Endometrial microvascular endothelial cells (primary cell): ENCODE data around the gene VPS50. TPM values are rescaled to one million over a fixed set of nuclear protein-coding genes. Genes with fewer than 3 reads are reported as not detected.
"Not testable (repeated sequence)": the region's sequence is repeated elsewhere in the genome, so short reads cannot be mapped to it uniquely, and the experiment has no call there.

Experiments
- in situ Hi-C: cut with HindIII; loops from 2 replicates; pipeline ENCODE4 v1.10.0; 2017; ENCODE audit warnings: low sequenced_read_pairs, low pct_unique_long_range_greater_than_20kb; ENCODE audit errors: inconsistent ontology term
- total RNA-seq: library from RNA; depleted of rRNA; stranded (reverse); fragments of >200 nt; gene quantifications from one replicate; pipeline ENCODE4 v1.2.3, GENCODE V29; 2015; ENCODE audit errors: inconsistent ontology term

The VPS50 gene
- total RNA-seq, 1 donor from 2014 or later, result 15.8 TPM

DNA sequence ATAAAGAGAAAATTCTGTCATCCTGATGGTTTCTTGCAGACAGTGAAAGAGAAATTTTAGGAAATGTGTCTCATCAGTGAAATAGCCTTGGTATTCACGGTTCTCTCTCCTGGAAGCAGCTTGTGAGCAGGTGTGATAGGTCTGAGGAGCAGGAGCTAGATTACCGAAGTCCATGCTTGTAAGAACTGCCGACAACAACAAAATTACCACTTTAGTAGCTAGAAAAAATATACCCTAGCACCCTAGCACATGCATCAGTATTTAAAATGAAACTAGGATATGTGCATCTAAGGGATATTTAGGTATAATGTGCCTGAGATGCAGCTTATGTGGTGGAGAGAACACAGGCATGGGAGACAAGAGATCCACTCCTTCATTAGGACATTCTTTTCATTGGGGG lies 82.3 kb downstream of the VPS50 start:
- in situ Hi-C loops, result no loop called here

DNA sequence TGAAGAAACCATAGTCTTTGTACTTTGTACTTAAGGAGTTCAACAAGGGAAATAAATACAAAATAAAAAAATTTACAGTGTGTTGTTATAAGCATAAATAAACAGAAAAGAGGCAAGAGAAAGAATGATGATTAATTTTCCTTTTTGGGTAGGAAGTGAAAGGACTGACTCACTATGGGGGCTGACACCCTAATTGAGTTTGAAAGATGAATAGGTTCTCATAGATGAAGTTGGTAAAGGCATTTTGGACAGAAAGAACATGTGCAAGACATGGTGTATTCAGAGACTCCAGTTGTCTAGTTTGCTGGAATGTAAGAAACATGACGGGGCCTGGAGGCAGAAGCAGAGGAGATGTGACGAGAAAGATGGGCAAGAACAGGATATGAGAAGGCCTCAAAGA lies 83.7 kb downstream of the VPS50 start:
- in situ Hi-C loops, result no loop called here

DNA sequence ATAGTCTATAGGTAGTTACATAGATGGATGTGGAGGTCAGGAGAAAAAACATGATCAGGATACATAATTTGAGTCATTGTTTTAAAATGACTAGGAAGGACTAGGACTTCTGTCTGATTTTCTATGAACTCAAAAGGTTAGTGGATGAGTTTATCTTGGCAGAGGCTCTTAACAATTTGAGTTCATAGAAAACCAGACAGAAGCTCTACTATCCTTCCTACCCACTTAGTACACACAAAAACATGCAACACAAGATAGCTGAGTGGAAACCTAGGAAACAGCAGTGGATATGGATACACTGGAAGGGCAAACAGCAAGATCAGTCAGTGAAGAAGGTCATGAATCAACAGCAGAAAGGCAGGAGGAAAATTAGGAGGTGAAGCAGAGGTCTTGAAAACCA lies 84.6 kb downstream of the VPS50 start:
- in situ Hi-C loops, result no loop called here

DNA sequence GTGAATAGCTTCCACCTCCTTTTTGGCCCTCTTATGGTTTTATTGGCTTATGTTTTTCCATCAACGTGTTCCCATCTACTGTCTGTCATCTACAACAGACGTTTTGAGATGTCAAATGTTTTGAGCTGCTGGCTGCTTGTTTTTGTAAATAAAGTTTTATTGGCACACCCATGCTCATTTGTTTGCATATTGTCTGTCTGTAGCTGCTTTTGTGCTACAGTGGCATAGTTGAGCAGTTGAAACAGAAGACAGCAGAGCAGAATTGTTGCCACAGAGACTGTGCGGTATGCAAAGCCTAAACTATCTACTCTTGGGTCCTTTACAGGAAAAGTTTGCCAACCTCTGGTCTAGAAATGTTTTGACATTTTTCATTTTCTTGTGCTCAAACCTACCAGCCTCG lies 88.7 kb downstream of the VPS50 start:
- in situ Hi-C loops, result no loop called here

DNA sequence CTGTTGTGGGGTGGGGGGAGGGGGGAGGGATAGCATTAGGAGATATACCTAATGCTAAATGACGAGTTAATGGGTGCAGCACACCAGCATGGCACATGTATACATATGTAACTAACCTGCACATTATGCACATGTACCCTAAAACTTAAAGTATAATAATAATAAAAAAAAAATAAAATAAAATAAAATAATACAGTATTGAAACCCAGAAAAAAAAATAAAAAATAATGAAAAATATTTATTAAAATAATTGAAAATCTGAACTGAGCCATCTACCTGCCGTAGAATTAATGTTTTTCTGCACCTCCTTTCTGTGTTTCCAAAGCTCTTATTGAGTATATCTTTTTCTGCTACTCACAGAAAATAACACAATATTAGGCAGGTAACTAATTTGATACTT lies 94.1 kb downstream of the VPS50 start:
- in situ Hi-C loops, result not testable (repeated sequence)

DNA sequence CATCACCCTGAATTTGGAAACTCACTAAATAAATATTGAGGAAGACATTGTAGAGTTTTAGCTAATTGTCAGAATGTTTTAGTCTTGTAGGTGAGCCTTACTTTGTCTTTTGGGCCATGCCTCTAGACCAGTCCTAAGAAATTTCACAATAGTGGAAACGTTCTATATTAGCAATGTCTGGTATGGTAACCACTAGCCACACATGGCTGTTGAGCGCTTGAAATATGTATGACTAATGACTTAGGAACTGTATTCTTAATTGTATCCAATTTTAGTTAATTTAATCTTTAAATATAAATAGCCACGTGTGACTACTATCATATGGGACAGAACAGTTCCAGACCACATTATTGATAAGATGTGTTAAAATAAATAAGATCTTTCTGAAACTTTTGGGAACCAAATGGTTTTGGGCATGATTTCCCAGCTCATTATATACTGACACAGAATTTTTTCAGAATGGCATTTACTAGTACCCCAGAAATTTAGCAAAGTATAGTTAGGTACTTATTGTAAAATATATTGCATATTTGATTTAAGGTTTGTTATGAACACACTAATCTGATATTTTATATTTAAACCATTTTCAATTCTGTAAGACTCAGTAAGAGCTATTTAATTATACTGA lies 95.0 kb downstream of the VPS50 start:
- in situ Hi-C loops, result no loop called here

DNA sequence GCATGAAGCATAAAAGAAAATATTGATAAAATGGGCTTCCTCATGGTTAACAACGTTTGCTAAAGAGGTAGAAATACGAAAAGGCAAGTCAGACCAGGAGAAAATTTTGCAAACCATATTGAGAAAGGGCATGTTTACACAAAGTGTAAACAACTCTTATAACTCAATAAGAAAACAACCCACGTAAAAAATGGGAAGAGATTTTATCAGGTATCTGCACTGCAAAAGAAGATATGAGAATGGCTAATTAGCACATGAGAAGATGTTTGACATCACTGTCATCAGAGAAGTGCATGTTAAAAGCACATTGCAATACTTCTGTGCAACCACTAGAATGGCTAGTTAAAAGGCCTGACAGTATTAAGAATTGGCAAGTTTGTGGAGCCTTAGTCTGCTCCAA lies 99.5 kb downstream of the VPS50 start:
- in situ Hi-C loops, result no loop called here

DNA sequence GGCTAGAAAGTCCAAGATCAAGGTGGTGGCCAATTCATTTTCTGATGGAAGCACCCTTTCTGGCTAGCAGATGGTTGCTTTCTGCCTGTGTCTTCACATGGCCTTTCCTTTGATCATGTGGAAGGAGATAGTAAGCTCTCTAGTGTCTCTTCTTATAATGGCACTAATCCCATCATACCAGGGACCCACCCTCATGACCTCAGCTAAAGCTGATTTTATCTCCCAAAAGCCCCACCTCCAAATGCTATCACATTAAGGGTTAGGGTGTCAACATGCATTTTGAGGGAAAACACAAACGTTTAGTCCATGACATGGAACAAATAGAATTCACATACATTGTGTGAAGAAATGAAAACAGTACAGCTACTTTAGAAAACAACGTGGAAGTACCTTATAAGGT lies 100.0 kb downstream of the VPS50 start:
- in situ Hi-C loops, result no loop called here

DNA sequence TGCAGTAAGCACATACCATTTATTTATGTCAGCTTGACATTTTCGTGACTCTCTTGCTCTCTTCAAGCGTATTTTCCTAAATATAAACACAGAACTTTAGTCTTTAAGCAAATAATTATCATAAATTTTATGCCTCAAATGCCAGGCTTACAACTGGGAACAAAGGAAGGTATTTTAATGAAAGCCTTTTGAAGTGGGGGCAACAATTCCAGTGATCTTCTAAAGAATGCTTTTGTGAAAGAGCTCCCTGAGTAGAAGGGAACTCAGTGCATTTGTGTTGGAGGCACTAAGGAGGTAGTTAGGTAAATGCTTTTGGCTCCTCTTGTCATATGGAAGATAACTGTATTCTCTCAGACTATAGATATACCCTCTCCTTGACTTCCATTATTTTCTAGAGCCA lies 104.9 kb downstream of the VPS50 start:
- in situ Hi-C loops, result no loop called here

DNA sequence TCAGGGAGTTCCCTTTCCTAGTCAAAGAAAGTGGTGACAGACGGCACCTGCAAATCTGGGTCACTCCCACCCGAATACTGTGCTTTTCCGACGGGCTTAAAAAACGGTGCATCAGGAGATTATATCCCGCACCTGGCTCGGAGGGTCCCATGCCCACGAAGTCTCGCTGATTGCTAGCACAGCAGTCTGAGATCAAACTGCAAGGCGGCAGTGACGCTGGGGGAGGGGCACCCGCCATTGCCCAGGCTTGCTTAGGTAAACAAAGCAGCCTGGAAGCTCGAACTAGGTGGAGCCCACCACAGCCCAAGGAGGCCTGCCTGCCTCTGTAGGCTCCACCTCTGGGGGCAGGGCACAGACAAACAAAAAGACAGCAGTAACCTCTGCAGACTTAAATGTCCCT lies 110.0 kb downstream of the VPS50 start:
- in situ Hi-C loops, result not testable (repeated sequence)

DNA sequence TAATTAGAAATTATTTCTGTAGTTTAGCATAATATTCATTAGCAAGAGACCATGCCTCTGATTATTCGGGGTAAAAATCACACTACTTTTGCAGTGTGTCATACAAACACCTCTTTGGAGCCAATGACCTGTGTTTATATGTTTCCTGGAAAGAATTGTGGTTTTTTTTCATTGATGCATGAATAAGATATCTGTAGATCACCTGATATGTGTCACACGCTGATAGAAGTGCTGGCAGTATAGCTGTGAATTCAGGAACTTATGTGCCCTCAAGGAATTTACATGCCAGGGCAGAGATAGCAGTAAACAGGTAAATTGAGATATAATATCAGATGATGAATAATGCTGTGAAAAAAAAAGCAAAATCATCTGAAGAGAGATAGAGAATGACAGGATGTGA lies 118.2 kb downstream of the VPS50 start:
- in situ Hi-C loops, result no loop called here

DNA sequence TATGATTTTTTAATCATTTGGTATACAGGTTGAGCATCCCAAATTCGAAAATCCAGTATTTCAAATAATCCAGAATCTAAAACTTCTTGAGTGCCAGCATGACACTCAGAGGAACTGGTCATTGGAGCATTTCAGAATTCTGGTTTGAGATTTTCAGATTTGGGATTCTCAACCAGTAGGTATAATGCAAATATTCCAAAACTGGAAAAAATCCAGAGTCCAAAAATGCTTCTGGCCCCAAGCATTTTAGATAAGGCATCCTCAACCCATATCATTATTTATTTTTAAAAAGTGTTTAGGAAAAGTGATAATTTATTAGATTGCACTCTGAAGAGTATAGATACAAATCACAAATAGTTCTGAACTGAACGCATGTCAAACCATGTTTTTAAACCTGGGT lies 120.7 kb downstream of the VPS50 start:
- in situ Hi-C loops, result no loop called here

DNA sequence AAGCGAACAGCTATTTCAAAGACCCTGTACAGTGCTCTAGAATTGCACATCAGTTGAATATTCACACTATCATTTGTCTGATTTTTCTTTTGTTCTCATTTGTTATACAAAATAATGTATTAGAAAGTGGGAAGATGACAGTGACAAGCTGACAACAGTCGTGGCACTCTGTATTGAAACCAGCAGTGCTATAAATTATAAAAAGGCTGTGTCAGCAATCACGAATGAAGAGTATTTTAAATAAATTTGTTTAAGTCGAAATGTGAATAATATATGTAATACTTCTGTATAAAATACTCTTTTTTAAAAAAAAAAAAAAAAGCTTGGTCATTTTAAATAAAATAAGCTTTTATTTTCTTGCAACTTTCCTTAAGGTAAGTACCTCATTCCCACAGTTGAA lies 122.6 kb downstream of the VPS50 start:
- in situ Hi-C loops, result no loop called here

DNA sequence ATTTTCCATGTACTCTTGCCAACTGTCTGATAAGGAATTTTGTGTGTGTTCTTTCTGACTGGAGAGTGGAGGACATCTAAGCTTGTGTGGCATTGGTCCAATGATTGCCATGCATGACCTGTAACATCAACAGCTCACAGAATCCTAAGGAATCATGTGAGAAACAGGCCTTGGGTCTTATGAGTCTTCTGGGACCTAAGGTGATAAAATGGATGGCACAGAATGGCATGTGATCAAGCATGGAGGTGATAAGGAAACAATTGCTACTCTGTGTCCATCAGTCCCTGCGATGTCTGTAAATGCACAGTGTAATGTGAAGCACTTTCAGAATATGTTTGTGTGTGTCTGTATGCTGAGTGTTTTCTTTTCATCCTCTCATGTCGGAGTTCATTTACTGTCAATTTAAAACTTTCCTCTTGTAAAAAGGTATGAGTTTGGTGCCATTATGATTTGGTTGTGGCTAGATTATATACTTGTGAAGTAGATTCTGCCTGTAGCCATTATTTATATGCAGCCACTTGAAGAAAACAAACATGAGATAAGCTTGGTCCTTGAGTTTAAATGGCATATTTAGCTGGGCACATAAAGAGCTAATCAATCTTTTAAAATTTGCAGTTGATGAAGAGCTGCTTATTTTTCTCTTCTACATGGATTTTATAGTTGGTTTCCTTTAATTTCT lies 127.5 kb downstream of the VPS50 start:
- in situ Hi-C loops, result no loop called here

DNA sequence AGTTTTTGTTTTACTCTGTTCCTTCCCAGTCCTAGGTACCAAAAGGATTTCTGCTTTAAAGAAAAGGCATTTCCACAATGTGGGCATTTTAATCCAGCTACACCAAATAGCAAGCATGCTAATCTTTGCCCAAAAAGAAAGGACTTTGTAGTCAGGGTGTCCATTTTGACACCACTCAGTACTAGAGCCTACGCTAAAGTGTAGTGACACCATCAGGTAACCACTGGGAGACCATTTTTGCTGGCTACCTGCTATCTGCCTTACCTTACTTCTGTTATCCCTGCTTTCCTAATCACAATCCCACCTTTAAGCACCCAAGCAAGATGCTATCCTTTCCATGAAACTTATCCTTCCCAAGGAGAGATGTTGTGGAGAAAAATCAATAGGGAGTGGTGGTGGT lies 129.7 kb downstream of the VPS50 start:
- in situ Hi-C loops, result no loop called here

DNA sequence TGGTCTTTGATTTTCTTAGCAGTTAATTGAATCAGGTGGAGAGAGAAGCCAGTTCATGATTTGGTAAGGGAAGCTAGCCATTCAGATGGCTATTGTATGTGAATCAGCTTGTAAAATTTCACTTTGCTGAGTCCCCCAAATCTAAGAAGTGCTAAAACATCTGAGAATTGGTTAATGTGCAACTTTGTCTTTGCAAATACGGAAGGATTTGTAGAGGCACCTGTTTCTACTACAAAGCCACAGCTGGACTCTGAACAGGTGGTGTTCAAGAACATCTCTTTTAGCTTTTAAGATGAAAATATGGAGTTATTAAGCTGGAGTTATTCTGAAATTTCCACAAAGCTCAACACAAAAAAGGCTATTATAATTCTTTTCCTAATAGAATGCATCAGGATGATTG lies 132.6 kb downstream of the VPS50 start:
- in situ Hi-C loops, result no loop called here

DNA sequence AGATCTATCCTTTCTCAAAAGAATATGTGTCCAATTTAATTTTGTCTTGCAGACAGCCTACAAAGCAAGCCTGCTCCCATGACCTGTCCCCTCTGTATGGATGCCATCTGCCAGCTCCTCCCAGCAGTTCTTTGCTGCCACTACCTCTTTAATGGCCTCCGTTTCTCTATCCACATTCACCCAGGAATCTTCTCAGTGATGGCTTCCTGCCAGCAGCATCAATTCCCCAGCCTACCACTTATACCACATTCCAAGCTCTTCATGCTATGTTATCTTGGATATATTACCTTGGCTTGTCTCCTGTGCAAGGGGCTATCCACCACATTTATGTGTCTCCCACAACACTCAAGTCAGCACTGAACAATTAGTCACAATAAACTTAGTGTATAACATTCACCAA lies 133.2 kb downstream of the VPS50 start:
- in situ Hi-C loops, result no loop called here

DNA sequence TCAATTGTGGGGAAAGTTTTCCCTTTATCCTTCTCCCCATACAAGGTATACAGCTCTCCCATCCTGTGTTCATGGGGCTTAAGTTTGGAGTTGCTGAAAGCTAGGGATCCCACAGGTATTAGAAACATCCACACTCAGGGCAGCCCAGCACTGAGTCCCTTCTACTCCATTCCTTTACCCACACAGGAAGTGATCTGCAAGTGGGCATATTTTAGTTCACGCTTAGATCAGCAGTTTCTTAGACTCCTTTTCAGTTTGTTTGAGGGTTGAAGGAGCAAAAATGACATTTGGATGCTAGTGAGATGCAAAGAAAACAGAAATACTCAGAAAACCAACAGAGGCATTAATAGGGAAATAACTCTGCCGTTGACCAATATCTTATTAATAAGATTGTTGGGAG lies 134.7 kb downstream of the VPS50 start:
- in situ Hi-C loops, result no loop called here

DNA sequence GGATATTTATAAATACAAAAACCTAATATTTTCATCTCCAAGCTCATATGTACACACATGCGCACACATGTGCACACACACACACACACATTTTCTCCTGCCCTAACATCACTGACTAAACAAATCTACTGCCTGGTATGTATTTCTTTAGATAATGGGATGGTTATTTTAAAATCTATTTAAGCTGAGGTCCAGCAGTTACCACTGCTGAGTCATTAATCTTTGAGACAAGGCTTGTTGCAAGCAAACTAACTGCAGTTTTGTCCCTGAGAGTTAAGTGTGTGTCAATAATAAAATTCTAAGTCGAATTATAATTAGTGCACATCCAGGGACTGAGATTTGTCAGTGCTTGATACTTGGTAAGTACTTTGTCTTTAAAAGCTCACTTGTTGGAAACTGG lies 135.1 kb downstream of the VPS50 start:
- in situ Hi-C loops, result no loop called here

DNA sequence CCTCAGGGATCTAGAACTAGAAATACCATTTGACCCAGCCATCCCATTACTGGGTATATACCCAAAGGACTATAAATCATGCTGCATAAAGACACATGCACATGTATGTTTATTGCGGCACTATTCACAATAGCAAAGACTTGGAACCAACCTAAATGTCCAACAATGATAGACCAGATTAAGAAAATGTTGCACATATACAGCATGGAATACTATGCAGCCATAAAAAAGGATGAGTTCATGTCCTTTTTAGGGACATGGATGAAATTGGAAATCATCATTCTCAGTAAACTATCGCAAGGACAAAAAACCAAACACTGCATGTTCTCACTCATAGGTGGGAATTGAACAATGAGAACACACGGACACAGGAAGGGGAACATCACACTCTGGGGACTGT lies 138.8 kb downstream of the VPS50 start:
- in situ Hi-C loops, result not testable (repeated sequence)

DNA sequence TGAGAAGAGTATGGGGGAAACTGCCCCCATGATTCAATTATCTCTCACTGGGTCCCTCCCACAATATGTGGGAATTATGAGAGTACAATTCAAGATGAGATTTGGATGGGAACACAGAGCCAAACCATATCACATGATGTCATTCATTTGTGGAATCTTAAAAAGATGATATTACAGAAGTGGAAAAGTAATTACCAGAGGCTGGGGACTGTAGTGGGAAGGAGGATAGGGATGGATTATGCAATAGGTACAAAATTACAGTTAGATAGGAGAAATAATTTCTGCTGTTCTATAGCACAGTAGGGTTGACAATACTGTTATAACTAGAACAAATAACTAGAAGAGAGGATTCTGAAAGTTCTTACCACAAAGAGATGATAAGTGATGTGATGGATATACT lies 141.4 kb downstream of the VPS50 start:
- in situ Hi-C loops, result no loop called here
